MCF 10A (cell line): ENCODE measurements around the gene CSNK2A2. TPM values are rescaled to one million over a fixed set of nuclear protein-coding genes. Genes with fewer than 3 reads are reported as not detected.

Experiments
- Bru-seq: library from RNA; stranded (reverse); fragments of 400-500 nt; gene quantifications from one replicate; lab custom pipeline; 2021; lab: Mats Ljungman, UMichigan
- BruChase-seq, 2 experiments: library from RNA; stranded (reverse); fragments of 400-500 nt; gene quantifications; one replicate each; lab custom pipeline; 2021; lab: Mats Ljungman, UMichigan
- BruUV-seq: library from RNA; stranded (reverse); fragments of 400-500 nt; replicated peaks from 2 replicates; lab custom pipeline; 2021; lab: Mats Ljungman, UMichigan
- CTCF ChIA-PET: fragments of 300-600 bp; sonication (Branson Sonifier 250); formaldehyde crosslinking; extraction: SDS; loops from one replicate; lab custom pipeline; 2021; ENCODE audit warnings: antibody characterized with exemption, inconsistent platforms; lab: Yijun Ruan, JAX
- POLR2A ChIA-PET: fragments of 300-600, 350-650 bp; sonication (Branson Sonifier 250); formaldehyde crosslinking; extraction: SDS; loops from one replicate; lab custom pipeline; 2020; ENCODE audit warnings: antibody characterized with exemption, inconsistent platforms; lab: Yijun Ruan, JAX
- DNase-seq: peaks from one replicate; pipeline ENCODE4 v3.0.0-alpha.2; 2018; ENCODE audit not compliant: unreplicated experiment
- H3K27ac Mint-ChIP-seq: one replicate; pipeline ENCODE4 v1.8.0; 2022; ENCODE audit warnings: mild to moderate bottlenecking, low read depth, mixed read lengths; ENCODE audit not compliant: unreplicated experiment
- H3K27me3 Mint-ChIP-seq: one replicate; pipeline ENCODE4 v1.8.0; 2022; ENCODE audit warnings: mixed read lengths; ENCODE audit not compliant: insufficient read depth, unreplicated experiment
- H3K36me3 Mint-ChIP-seq: one replicate; pipeline ENCODE4 v1.8.0; 2022; ENCODE audit warnings: mild to moderate bottlenecking, moderate library complexity, mixed read lengths; ENCODE audit not compliant: insufficient read depth, unreplicated experiment
- H3K4me1 Mint-ChIP-seq: one replicate; pipeline ENCODE4 v1.8.0; 2022; ENCODE audit warnings: mixed read lengths; ENCODE audit not compliant: insufficient read depth, unreplicated experiment
- H3K4me3 Mint-ChIP-seq: one replicate; pipeline ENCODE4 v1.8.0; 2022; ENCODE audit warnings: mild to moderate bottlenecking, moderate library complexity, mixed read lengths; ENCODE audit not compliant: unreplicated experiment
- H3K9me3 Mint-ChIP-seq: one replicate; pipeline ENCODE4 v1.8.0; 2022; ENCODE audit warnings: mixed read lengths; ENCODE audit not compliant: unreplicated experiment
- CTCF ChIP-seq: fragments of 200-600 bp; IDR thresholded peaks from one replicate; pipeline ENCODE4 v1.8.0; 2022; ENCODE audit warnings: antibody characterized with exemption, mild to moderate bottlenecking; ENCODE audit not compliant: unreplicated experiment
- intact Hi-C: fragments of 100-400 bp; cut with micrococcal nuclease; formaldehyde crosslinking; loops from 2 replicates; pipeline ENCODE4 v1.14.1; 2022
- long read RNA-seq: library from polyadenylated mRNA; stranded (forward); transcript quantifications from one replicate; pipeline ENCODE4 v2.0.0, GENCODE V29; 2022
- total RNA-seq: library from RNA; stranded (reverse); gene quantifications from 2 replicates; pipeline ENCODE4 v1.2.3, GENCODE V29; 2022

Gene CSNK2A2
- total RNA-seq: 91.7 and 97.2 TPM in 2 replicates
- Bru-seq, nascent RNA: percentile 90 among the genes with signal in this experiment
- percentile 94 among the genes with signal in this experiment for BruChase-seq, experiment 1, labeled RNA remaining after a 6-hour chase
- BruChase-seq, experiment 2, labeled RNA remaining after a 2-hour chase: percentile 91 among the genes with signal in this experiment
- long read RNA-seq, transcript CSNK2A2-201 (12 exons, 1,701 nt): major isoform, 11 of 46 reads
- long read RNA-seq, partial matches to known transcripts: 14 of 46 reads
- long read RNA-seq, other reads (novel, unspliced or antisense): 21 of 46 reads

DNA sequence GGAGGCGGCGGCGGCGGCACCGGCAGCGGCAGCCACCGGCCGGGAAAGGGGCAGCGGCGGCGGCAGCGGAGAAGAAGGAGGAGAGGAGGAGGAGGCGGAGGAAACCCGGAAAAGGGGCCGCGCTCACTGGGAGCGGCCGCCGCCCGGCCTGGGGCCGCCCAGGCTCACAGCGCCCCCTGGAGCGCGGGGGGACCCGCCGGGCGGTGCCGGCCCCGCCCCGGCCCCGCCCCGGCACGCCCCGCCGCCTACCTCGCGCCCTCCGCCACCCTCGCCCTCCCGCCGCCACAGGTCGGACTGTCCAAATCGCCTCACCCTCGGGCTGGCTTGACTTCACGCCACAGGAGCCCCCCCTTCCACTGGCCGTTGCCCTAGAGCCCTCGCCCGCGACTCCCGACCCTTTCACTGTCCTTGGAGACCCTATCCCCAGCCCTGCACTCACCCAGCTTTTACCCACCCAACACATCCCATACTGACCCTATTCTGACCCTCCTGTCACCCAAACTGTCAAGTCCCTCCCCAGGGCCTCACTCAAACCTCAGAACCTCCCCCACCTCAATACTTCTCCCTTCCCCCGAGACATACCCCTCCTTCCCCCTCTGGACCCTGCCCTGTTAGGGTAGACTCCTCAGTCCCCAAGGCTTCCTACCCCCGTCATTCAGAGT lies at the start of gene CSNK2A2:
CSNK2A2 (minus strand) TSS at position 85 of the 662 bp plus-strand sequence. CDS start 370 bp downstream, outside the sequence.
- Mint-ChIP-seq H3K4me3 (peak within 1 kb of the TSS; percentile 86), H3K27me3 (no peaks in the 10 kb centered on the region), H3K27ac (peak within 1 kb of the TSS; percentile 77), H3K4me1 (peaks cover 19% of the 10 kb centered on the region), H3K36me3 (peaks cover 31% of the 10 kb centered on the region), H3K9me3 (no peaks in the 10 kb centered on the region)
- TF ChIP-seq CTCF: peak; percentile 17
- intact Hi-C loops: loop anchor here (1.0 kb wide), 1 partner anchor 178 kb away; no protein-coding TSS in a partner anchor
- POLR2A ChIA-PET: interaction anchor here (0.7 to 1.0 kb wide), 4 partner anchors 38 to 109 kb away, joined by 3 to 6 read pairs (median 3); partner anchors contain the start of gene CFAP20
- CTCF ChIA-PET: interaction anchor here (0.6 to 1.4 kb wide), 9 partner anchors 9 to 1298 kb away, joined by 3 to 5 read pairs (median 4); partner anchors contain the start of gene NDRG4
- BruUV-seq: no TSS peak
- peak; percentile 76 for DNase-seq

DNA sequence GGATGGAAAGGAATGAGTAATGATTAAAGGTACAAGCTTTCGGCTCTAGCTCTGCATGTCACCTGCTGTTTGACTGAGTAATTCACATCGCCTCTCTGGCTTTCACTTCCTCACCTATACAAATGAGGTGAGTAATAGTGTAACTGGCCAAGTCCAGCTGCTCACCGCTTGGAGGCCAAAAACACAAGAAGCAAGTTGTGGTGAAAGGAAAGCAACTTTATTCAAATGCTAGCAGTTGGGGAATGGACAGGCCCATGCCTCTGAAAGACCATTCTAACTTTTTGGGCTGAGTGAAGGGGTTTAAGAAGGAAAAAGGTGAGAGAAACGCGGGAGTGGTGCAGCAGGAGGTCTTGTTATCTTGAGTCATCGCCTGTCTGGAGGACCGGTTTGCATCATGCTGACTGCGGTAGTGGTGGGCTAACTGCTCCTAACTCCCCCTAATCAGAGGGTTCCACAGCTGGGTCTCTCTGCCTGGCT lies 45.7 kb upstream of the CSNK2A2 start:
- no peaks in the 10 kb centered on the region for H3K9me3 Mint-ChIP-seq
- H3K4me3 Mint-ChIP-seq: no peak overlapping the region
- H3K27ac Mint-ChIP-seq: no peak overlapping the region
- H3K36me3 Mint-ChIP-seq: no peaks in the 10 kb centered on the region
- ChIA-PET POLR2A (interaction anchor here (0.6 to 1.8 kb wide), 6 partner anchors 16 to 272 kb away, joined by 3 to 11 read pairs (median 4); partner anchors contain the start of gene CFAP20), CTCF (interaction anchor here (0.5 to 1.3 kb wide), 9 partner anchors 10 to 1293 kb away, joined by 3 to 5 read pairs (median 3); no protein-coding TSS in a partner anchor)
- intact Hi-C loops: no loop called here
- H3K27me3 Mint-ChIP-seq: peaks cover 22% of the 10 kb centered on the region
- TF ChIP-seq CTCF: no peak
- BruUV-seq: no TSS peak
- peak; percentile 71 for DNase-seq
- H3K4me1 Mint-ChIP-seq: peaks cover 5% of the 10 kb centered on the region

GRCh38 chr16:58236831-58237230 lies 38.9 kb upstream of the CSNK2A2 start:
- H3K4me1 Mint-ChIP-seq: peaks cover 8% of the 10 kb centered on the region
- no peaks in the 10 kb centered on the region for H3K9me3 Mint-ChIP-seq
- intact Hi-C loops: no loop called here
- no TSS peak for BruUV-seq
- H3K27me3 Mint-ChIP-seq: peaks cover 46% of the 10 kb centered on the region
- H3K36me3 Mint-ChIP-seq: no peaks in the 10 kb centered on the region
- H3K4me3 Mint-ChIP-seq: peak overlapping the region; percentile 77
- no peak for DNase-seq
- ChIA-PET POLR2A (no interaction called here), CTCF (no interaction called here)
- no peak overlapping the region for H3K27ac Mint-ChIP-seq
- TF ChIP-seq CTCF: no peak
